HG02610 (cell line): ENCODE results near the gene VIT.
"Not testable (repeated sequence)": the region's sequence is repeated elsewhere in the genome, so short reads cannot be mapped to it uniquely, and the experiment has no call there.

Experiments used
- ATAC-seq: cut with Tn5 transposase; IDR thresholded peaks from one replicate; pipeline ENCODE4 v1.9.1; 2021; ENCODE audit warnings: mild to moderate bottlenecking, moderate library complexity; ENCODE audit not compliant: unreplicated experiment

The VIT gene

DNA sequence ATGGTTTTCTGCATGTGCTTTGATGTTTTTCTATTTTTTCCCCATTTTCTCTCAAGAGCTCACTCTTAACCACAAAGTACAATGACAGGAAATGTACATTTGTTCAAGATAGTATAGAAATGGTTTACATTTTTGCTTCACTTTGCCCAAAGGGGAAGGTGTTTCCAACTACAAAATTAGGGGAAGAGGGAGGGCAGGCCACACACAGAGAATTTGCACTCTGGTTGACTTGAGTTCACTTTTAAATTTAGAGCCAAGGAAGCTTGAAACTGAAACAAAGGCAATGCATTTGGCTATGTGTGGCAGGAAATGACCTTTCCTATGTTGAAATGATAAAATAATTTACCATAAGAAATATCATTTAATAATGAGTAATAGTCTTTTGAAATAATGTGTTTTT, 19.1 kb upstream of the VIT start:
- ATAC-seq: peak; percentile 58

DNA sequence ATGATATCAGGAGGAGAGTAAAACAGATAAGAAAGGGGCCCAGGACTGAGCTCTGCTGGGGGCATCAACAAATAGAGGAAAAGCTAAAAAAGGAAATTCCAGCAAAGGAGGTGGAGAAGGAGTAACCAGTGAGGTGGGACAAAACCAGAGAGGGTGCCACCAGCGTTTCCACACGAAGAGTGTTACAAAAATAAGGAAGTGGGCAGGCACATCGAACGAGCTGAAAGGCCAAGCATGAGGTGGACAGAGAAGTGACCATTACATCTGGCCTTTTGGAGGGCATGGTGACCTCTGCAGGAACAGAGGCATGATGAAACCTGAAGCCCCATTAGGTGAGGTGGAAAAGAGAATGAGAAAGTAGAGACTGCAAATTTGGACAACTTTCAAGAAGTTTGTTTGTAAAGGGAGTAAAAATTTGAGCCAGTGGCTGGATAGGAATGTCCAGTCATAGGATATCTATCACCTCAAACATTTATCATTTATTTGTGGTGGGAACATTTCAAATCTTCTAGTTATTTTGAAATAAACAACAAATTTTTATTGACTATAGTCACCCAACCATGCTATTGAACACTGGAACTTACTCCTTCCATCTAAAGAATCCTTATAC, 18.4 kb upstream of the VIT start:
- ATAC-seq: peak; percentile 8

DNA sequence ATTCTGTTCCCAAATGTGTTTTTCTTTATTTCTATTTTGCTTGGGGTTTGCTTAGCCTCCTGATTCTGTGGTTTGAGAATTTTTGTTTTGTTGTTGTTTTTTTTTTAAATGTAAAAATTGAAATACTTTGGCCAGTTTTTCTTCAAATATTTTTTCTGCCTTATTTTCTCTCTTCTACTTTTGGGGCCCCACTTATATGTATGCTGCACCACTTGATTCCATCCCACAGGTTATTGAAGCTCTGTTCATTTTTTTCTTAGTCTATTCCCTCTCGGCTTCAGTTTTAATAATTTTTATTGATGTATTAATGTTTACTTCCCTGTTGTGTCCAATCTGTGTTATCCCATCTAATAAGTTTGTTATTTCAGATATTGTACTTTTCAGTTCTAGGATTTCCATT, 17.7 kb upstream of the VIT start:
- no peak for ATAC-seq

DNA sequence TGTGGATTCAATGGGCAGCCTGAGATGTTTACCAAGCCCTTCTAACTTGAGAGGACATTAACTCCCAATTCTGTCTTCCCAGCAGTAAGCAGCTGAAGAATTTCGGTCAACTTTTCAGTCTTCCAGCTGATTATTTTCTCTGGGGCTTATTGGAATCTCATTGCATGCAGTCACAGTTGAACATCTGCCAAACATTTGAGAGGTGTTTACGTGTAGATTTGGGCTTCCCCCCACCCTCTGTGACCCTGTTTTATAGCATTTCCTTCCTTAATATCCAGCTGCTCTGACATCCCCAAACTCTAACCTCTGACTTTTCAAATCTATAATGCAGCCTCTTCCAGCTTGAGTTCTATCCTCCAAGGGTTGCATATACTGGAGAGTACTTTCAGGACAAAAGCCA, 16.5 kb upstream of the VIT start:
- no peak for ATAC-seq

DNA sequence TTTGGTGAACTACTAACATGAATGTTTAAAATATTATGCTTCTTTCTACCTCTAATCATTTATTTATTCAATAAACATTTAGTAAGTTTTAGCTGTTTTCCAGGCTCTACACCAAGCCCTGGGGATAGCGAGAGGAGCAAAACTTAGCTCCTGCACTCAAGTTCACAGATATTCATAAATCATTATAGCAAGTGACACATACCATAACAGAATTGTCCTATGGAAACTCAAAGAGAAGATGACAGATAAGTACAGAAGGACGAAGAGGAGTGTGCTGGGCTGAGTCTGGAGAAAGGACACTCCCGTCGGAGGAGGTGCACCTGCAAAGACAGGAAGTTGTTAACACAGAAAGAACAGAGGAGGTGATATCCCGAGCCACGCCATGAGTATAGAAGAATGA, 13.9 kb upstream of the VIT start:
- no peak for ATAC-seq

DNA sequence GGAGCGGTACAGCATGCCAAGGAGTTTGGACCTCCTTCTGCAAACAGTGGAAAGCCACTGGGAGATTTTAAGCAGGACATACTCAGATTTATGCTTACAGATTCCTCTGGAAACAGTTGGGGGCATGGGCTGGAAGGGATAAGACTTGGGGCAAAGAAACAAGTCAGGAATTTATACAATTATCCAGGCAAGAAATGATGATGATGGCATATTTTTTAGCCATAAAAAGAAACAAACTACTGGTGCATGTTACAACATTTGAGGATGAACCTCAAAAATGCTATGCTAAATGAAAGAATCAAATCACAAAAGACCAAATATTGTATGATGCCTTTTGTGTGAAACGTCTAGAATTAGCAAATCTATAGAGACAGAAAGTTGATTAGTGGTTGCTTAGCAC, 13.5 kb upstream of the VIT start:
- ATAC-seq: no peak

DNA sequence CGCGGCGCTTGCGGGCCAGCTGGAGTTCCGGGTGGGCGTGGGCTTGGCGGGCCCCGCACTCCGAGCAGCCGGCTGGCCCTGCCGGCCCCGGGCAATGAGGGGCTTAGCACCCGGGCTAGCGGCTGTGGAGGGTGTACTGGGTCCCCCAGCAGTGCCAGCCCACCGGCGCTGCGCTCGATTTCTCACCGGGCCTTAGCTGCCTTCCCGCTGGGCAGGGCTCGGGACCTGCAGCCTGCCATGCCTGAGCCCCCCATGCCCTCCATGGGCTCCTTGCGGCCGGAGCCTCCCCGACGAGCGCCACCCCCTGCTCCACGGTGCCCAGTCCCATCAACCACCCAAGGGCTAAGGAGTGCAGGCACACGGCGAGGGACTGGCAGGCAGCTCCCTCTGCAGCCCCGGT, 8.2 kb upstream of the VIT start:
- ATAC-seq: not testable (repeated sequence)

DNA sequence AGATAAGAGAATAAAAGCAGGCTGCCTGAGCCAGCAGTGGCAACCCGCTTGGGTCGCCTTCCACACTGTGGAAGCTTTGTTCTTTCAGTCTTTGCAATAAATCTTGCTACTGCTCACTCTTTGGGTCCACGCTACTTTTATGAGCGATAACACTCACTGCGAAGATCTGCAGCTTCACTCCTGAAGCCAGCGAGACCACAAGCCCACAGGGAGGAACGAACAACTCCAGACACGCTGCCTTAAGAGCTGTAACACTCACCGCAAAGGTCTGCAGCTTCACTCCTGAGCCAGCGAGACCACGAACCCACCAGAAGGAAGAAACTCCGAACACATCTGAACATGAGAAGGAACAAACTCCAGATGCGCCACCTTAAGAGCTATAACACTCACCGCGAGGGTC, 7.5 kb upstream of the VIT start:
- ATAC-seq: not testable (repeated sequence)

DNA sequence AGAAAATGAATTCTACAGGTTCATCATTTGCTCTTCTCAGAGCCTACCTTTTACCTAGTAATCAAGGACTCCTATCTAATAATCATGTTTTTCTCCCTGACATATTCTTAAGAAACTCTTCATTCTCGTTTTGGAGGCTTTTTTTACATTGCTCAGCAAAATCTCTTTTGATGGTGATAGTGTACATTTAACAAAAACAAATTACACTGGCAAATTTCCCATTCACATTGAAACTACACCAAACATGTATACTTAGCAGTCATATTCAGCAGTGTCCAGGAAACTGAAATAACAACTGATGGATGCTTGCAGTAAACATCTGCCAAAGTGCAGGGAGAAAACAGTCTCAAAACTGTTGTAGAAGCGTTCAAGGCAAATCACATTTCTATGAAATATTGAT, 4.4 kb upstream of the VIT start:
- ATAC-seq: no peak

DNA sequence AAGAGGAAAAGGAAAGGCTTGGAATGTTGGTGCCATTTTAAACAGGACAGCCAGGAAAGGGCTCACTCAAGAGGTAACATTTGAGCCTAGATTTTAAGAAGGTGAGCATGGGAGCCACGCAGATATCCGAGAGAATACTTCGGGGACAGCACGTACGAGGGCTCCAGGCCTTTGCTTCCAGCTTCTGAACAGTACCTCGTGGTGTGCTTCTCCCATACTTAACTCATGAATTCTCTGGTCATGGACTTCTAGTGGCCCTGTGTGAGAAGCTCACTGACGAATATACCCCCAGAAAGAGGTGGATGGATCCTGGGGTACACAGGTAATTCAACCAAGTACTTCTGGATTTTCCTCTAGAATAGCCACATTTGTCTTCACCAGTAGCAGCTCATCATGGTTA, 2.7 kb upstream of the VIT start:
- ATAC-seq: no peak

DNA sequence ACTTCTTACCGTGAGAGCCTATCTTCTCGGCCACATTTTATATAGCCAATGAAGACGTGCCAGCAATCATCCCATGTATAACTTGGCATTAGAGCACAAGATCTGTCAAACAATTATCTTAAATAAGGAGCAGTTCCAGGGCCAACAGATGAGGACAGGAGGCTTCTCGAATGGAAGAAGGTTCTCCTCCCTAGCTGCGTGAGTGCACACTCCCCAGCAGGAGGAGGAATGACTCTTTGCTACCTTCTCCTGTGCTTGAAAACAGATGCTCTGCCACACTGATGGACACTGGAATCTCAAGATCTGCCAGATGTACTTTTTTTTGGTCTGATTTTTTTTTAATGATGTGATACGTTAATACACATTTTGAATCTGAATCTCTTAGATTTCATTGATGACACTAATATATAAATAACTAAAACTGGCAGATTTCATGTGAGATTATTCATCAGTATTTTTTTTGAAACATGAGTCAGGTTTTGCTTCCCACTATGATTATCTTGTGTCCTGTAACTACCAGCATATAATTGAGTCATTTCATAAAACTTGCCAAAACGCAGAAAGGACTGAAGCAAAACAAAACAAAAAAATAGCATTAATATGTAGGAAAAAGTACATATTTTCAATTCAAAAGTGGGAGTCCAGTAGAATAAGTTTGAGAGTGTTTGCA, 626 bp upstream of the VIT start:
- ATAC-seq: no peak

DNA sequence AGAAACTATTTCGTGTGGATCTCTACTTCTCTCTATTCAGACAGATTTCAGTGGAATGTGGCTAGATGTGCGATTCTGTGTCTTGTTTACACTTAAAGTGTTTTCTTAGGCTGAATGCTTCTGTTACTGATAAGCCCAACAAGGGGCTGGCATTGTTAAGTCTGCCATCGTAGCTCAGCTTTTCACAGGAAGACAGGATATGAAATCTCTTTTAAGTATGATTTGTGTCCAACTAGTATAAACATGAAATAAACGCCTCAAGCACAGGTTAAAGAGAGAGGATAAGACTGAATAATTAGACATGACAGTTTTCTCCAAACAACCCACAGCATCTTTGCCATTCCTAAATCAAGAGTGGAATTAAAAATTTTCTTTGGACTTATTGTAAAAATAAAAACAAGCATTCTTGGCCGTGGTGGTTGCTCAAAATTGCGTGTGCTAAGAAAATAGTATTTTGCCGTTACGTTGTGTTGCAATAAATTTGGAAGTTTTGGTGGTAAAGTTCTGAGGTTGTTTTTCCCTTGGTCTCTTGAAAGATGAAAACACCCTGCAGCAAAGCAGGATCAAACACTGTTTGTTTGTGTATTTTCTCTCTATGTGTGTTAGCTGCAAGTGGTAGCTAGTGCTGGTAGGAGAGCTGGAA, 1.0 kb downstream of the VIT start:
- no peak for ATAC-seq

DNA sequence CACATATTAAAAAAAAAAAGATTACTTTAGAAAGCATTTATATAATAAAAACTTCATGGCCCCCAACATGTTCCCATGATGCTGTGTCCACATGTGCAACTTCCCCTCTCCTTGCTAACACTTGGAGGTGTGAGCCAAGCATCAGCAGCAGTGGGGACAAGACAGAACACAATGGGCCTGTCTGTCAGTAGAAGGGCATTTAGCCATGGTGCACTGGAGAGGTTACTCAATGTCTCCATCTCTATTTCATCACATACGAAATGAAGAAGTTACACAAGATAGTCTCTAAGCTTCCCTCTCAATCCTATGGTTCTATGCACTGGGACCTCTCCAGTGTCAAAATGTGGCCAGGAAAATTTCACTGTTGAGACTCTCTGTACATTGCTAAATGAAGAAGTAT, 2.5 kb downstream of the VIT start:
- no peak for ATAC-seq

DNA sequence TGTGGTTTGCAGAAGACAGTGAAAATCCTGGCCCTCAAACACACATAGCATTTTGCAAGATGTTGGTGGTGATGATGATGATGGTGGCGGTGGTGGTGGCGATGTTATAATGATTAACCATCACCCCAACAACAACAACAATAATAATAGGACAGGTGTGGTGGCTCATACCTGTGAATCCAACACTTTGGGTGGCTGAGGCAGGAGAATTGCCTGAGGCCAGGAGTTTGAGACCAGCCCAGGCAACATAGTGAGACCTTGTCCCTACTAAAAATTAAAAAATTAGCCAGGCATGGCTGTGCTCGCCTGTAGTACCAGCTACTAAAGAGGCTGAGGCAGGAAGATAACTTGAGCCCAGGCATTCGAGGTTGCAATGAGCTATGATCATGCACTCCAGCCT, 3.8 kb downstream of the VIT start:
- ATAC-seq: no peak

DNA sequence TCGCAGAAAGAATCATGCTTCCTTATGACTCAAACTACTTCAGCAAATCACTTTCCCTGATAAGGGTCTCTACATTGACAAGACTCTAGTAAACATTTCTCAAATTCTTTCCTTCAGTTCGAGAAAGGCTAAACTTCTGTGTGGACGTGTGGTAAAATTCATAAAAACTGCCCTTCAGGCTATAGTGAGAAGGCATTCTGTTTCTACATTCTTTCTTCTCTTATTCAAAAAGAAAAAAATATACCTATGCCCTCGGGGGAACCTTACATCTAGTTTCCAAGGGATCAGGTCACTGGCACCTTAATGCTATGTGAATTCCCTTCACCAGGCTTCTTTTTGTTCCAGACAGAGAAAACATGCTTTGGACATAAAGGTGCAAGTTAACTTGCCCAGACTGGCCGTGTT, 4.9 kb downstream of the VIT start:
- ATAC-seq: no peak

DNA sequence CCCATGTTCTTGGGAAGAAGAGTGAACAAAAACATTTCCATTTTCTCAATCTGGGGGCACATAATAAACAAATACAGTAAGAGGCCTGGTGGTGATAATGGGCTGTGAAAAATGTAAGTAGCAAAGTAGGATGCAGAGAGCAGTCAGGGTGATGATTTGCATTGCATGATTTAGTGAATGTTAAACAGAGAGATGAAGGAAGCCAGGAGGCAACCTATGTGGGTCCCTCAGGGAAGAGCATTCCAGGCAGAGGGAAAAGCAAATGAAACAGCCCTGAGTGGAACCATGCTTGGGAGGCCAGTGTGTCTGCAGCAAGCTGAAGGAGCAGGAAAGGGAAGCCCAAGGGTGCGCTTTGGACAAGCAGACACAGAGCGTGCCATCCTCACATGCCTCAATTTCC, 5.4 kb downstream of the VIT start:
- ATAC-seq: no peak

DNA sequence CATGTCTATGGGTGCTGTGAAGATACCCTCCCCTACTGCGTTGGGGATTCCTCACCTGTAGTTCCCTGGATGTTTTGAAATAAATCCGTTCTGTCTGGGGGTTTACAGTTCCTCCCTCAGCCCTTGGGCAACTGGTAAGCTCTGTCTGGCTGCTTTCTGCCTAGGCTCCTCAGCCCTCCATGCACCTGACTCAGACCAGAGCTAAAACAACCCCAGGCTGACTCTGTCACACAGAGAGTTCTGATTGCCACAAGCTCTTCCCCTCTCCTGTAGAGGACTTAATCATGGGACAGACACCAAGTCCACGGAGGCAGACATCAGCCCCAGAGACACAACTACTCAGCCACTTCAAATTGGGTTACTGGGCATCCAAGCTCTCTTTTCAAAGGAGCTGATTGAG, 6.3 kb downstream of the VIT start:
- no peak for ATAC-seq

DNA sequence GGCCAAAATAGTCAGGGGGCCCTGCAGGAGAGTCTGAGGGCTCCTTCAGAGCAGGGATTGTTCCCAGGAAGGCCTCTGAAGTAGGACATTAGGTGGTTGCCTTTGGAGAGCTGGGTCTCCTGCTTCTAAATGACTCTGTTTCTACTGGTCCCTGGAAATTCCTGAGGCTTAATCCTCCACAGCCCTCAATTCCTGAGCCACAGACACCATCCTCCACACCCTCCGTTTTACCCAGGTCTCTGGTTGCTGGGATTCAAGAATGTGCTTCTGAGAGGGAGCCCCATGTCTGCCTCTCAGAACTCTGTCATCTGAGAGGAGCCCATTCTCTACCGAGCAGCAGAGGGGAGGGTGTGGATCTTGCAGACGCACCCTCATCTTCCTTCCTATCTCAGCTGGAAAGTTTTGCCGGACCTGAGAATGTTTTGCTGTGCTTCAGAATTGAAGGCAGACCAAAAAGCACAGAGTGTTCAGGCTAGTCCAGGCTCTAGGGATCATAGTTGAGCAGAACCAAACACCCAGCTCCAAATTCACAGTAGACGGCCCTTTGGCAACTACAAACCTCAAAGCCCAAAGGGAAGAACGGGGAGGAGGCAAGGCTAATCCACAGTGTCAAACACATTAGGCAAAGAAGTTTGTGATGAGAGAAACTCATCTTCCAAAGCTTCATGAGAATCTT, 8.1 kb downstream of the VIT start:
- no peak for ATAC-seq

DNA sequence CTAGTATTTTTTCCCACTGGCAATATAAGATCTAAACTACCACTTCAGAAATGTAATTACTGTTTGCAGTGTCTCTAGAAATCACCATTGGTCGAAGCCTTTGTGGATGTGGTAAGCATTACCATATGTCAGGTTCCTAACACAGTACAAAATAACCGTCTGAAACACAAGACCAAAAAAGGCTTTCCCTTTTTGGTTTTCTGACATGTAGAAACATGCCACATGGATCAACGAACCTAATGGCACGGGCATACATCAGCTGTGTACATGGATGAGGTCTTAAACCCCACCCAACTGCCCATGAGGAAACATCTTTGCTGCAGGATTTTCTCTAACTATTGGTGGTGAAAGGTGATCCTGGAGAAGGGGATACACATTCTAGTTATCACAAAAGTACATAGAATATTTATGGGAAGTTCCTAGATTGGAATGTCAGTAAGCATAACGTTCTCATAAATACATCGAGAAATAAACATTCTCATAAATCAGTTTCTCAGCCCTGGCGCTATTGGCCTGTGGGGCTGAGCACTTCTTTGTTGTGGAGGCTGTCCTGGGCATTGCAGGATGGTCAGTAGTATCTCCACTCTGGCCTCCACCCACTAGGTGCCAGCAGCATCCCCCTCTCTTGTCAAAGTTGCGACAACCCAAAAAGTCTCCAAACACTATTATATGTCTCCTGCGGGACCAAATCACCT, 9.0 kb downstream of the VIT start:
- ATAC-seq: no peak

DNA sequence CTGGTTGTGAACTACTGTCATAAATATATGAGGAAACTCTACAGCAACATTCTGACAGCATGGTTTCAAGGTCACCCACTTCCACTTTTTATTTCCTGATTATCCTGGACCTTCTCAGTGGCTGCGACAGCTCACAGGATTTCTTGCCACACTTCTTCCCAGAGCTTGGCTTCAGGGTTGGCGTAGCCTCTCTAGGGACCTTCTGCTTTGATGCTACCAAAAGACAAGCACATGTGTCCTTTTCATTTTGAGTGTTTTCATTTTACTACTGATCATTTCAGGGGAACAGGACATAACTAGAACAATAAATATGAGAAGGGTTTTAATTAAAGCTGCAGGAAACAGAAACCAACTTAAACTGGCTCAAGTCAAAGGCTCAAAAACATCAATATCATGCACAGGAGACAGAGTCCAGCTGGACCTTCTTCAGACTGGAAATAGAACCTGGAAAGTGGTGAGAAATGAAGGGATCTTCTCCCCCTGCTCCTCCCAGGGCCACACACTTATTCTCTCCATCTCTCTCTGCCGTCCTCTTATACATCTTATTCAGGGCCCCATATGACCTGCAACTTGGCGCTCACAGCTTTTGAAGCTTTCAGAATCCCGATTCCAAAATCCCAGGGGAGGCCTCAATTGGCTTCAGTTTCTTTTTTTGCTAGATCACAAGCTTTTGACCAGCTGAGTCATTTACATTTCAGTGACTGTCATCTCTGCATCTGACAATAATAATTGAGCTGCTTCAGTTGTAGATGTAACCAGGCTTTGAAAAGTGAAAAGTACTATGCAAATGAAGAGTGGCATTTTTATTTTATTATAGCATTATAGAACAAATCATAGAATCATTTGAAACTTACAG, 9.7 kb downstream of the VIT start:
- ATAC-seq: no peak

DNA sequence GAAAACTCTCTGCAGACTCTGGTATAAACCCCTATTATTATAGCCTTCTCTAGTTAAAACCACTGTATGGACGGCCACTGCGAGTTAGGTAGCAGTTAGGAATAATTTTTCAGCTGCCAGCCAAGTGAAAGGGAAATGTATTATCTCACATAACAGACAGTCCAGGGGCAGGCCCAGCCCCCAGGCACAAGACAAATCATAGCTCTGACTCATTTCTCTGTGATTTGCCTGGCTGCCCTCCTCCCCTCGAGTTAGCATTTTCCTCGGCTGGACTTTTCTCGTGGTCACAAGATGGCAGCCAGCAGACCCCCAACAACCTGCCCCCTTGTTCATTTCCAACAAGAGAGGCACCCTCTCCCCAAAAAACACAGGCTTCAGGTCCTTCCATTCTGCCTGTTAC, 10.5 kb downstream of the VIT start:
- no peak for ATAC-seq
